Type B pancreatic cell (in vitro differentiated cells): ENCODE results near the gene PRMT9. TPM values are rescaled to one million over a fixed set of nuclear protein-coding genes. Genes with fewer than 3 reads are reported as not detected.

Experiments used
- DNase-seq: peaks from one replicate; pipeline ENCODE4 v3.0.0; 2021; ENCODE audit warnings: mixed read lengths; ENCODE audit not compliant: unreplicated experiment; ENCODE audit errors: extremely low spot score
- H3K27ac Mint-ChIP-seq: 2 replicates; pipeline ENCODE4 v1.8.0; 2021; ENCODE audit warnings: mild to moderate bottlenecking, mixed read lengths
- H3K27me3 Mint-ChIP-seq: 2 replicates; pipeline ENCODE4 v1.8.0; 2021; ENCODE audit warnings: mixed read lengths
- H3K36me3 Mint-ChIP-seq: 2 replicates; pipeline ENCODE4 v1.8.0; 2021; ENCODE audit warnings: mixed read lengths
- H3K4me1 Mint-ChIP-seq: one replicate; pipeline ENCODE4 v1.8.0; 2021; ENCODE audit warnings: mixed read lengths; ENCODE audit not compliant: unreplicated experiment
- H3K4me3 Mint-ChIP-seq: 2 replicates; pipeline ENCODE4 v1.8.0; 2021; ENCODE audit warnings: mild to moderate bottlenecking, mixed read lengths
- H3K9me3 Mint-ChIP-seq: 2 replicates; pipeline ENCODE4 v1.8.0; 2021; ENCODE audit warnings: mixed read lengths
- CTCF ChIP-seq: fragments of 200-600 bp; sonication (generic); conservative IDR thresholded peaks from 2 replicates; pipeline ENCODE4 v1.5.0; 2021; ENCODE audit warnings: antibody characterized with exemption, mild to moderate bottlenecking
- total RNA-seq: library from RNA; stranded (reverse); gene quantifications from 2 replicates; pipeline ENCODE4 v1.2.1, GENCODE V29; 2021; ENCODE audit warnings: low replicate concordance

PRMT9 gene
- total RNA-seq, 1 donor from 2014 or later, result 12.5 TPM

- DNase-seq, result no peak
- no peaks in the 10 kb centered on the region for H3K36me3 Mint-ChIP-seq
- peaks cover 11% of the 10 kb centered on the region for H3K4me1 Mint-ChIP-seq
- no peak overlapping the region for H3K27ac Mint-ChIP-seq
- H3K4me3 Mint-ChIP-seq, result no peak overlapping the region
- H3K9me3 Mint-ChIP-seq, result no peaks in the 10 kb centered on the region
- H3K27me3 Mint-ChIP-seq, result no peaks in the 10 kb centered on the region
- no peak for TF ChIP-seq CTCF
These were observed 30.8 kb upstream of the PRMT9 start for GRCh38 chr4:147714575-147715401.

GRCh38 chr4:147709999-147710398 lies 26.0 kb upstream of the PRMT9 start:
- Mint-ChIP-seq H3K4me1 (peaks cover 8% of the 10 kb centered on the region), H3K4me3 (no peak overlapping the region), H3K27me3 (no peaks in the 10 kb centered on the region), H3K36me3 (no peaks in the 10 kb centered on the region), H3K9me3 (no peaks in the 10 kb centered on the region), H3K27ac (no peak overlapping the region)
- no peak for DNase-seq
- no peak for TF ChIP-seq CTCF

DNA sequence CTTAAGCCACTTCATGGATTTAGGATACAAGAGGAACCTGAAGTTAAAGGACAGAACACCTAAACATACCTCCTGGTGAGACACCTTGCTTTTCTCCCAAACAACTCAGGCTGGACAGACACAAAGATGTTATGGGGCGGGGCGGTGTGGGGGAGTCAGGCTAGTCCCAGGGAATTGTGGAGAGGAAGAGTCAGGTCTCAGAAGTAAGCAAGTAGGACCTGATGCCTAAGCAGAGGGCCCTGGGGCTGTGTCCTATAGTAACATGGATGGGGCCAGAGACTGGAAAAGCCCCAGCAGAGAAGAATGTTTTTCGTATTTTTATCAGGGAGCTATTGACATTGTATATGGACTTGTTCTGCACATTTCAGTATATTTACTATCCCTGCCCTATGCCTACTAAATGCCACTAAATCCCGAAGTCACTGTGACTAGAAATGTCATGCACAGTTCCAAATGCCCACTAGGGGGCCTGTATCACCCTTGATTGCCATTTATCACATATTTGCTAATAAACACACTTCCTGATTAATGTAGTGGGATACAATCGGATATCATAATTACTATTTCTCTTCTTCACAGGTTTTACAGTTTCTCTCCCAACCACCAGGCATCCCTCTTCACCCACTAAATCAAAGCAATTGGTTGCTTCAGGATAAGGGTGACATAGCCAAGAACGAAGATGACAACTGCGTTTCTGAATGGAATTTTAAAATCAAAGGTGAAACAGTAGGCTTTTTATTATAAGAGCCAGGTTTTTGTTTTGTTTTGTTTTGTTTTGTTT lies 24.1 kb upstream of the PRMT9 start:
- no peaks in the 10 kb centered on the region for H3K27me3 Mint-ChIP-seq
- H3K9me3 Mint-ChIP-seq, result no peaks in the 10 kb centered on the region
- no peak overlapping the region for H3K4me3 Mint-ChIP-seq
- peaks cover under 1% of the 10 kb centered on the region for H3K4me1 Mint-ChIP-seq
- H3K27ac Mint-ChIP-seq, result no peak overlapping the region
- TF ChIP-seq CTCF, result peak; percentile 93
- H3K36me3 Mint-ChIP-seq, result no peaks in the 10 kb centered on the region
- DNase-seq, result no peak

DNA sequence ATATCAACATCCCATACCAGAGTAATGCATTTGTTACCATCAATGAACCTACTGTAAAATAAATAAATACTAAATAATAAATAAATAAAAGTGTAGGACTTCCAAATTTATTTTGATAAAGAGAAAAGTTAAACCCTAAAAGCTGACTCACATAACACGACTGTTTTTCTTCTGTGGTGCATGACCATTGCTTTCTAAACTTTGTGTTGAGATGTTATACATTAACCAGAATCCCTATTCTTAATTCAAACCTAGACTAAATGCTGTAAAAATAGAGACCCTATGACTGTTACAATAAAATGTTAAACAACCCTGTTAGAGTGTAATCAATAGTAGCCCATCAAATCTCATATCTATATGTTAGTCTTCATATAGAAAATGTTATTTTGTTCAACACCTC lies 20.9 kb upstream of the PRMT9 start:
- H3K4me3 Mint-ChIP-seq, result no peak overlapping the region
- no peak for DNase-seq
- no peaks in the 10 kb centered on the region for H3K4me1 Mint-ChIP-seq
- no peaks in the 10 kb centered on the region for H3K27me3 Mint-ChIP-seq
- no peaks in the 10 kb centered on the region for H3K36me3 Mint-ChIP-seq
- no peaks in the 10 kb centered on the region for H3K9me3 Mint-ChIP-seq
- TF ChIP-seq CTCF, result no peak
- H3K27ac Mint-ChIP-seq, result no peak overlapping the region

DNA sequence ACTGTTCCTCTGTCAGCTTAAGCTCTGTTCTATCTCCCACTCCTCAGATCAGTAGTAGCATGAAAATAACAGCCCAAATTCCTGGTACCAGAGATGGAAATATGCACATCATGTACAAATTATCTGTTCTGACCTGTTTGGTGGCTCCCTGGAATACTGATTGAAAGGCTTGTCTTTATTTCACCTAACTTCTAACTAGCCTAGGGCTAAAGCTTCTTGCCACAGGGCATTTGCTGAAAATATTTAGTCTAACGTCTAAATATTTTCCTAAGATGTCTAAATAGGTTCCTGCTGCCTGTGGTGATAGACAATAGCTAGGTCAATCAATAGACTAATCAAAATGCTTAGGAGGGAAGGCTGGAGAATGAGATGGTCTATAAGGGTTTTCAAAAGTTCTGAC lies 12.9 kb upstream of the PRMT9 start:
- DNase-seq, result no peak
- Mint-ChIP-seq H3K36me3 (no peaks in the 10 kb centered on the region), H3K27me3 (no peaks in the 10 kb centered on the region), H3K9me3 (no peaks in the 10 kb centered on the region), H3K4me3 (no peak overlapping the region), H3K4me1 (no peaks in the 10 kb centered on the region), H3K27ac (no peak overlapping the region)
- no peak for TF ChIP-seq CTCF
